Testis (tissue), 2 donors: Measurements from ENCODE around the gene RAMACL.

ENCODE experiments used
- CTCF ChIP-seq, 3 experiments: fragments of 450-650 bp in 2 of 3; fragments of 200-600 bp in 1 of 3; sonication (generic) in 1 of 3; IDR thresholded peaks; one replicate each; pipeline ENCODE4 v1.5.1; 2016 to 2019; ENCODE audit warnings: antibody characterized with exemption in 3 of 3, mild to moderate bottlenecking in 2 of 3, moderate library complexity in 1 of 3
- POLR2A ChIP-seq: fragments of 450-650 bp; IDR thresholded peaks from one replicate; pipeline ENCODE4 v1.6.1; 2017; ENCODE audit warnings: antibody characterized with exemption, mild to moderate bottlenecking, moderate library complexity

- TF ChIP-seq CTCF (IDR thresholded peaks at IDR 0.05) (no peak), POLR2A (no peak)
Observed at GRCh38 chr6:166569206-166569605, 17.3 kb downstream of the RAMACL start.
